ENCODE data around the gene AP4E1.

Gene AP4E1

DNA sequence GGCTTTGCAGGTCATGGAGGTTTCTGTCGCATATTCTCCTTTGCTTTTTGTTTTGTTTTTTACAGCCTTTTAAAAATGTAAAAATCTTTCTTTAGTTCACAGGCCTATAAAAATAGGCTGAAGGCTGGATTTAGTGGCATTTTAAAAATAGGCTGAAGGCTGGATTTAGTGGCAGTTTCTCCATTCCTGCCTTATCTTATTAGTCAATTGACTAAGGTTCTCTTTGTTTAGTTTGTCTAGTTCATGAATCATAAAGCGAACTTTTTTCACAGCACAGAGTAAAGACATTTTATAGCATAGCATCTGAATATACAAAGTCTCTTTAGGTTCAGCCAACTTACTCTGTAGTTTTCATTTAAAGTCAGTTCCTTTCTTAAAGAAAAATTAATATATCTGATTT, 31.4 kb downstream of the AP4E1 start:
- no peaks in the 10 kb centered on the region for H3K4me1 ChIP-seq (ENCODE audit: low read length)
- TF ChIP-seq EZH2phosphoT487 (IDR thresholded peaks at IDR 0.05; ENCODE audit: low read length) (no peak), EZH2 (optimal IDR thresholded peaks at IDR 0.05; ENCODE audit: low read depth, low read length) (no peak)
- TF ChIP-seq, protein P1, sequence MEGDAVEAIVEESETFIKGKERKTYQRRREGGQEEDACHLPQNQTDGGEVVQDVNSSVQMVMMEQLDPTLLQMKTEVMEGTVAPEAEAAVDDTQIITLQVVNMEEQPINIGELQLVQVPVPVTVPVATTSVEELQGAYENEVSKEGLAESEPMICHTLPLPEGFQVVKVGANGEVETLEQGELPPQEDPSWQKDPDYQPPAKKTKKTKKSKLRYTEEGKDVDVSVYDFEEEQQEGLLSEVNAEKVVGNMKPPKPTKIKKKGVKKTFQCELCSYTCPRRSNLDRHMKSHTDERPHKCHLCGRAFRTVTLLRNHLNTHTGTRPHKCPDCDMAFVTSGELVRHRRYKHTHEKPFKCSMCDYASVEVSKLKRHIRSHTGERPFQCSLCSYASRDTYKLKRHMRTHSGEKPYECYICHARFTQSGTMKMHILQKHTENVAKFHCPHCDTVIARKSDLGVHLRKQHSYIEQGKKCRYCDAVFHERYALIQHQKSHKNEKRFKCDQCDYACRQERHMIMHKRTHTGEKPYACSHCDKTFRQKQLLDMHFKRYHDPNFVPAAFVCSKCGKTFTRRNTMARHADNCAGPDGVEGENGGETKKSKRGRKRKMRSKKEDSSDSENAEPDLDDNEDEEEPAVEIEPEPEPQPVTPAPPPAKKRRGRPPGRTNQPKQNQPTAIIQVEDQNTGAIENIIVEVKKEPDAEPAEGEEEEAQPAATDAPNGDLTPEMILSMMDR (IDR thresholded peaks at IDR 0.05; ENCODE audit: low read length), result no peak
- H3K9me2 ChIP-seq (replicated peaks; ENCODE audit: insufficient read depth, low read length), result no peaks in the 10 kb centered on the region
- H3K36me3 ChIP-seq (replicated peaks; ENCODE audit: insufficient read depth, low read length), result peaks cover 3% of the 10 kb centered on the region; the same call in 1 of the 2 replicates
- H3F3A ChIP-seq (ENCODE audit: insufficient read depth, low read length), result no peaks in the 10 kb centered on the region
- H3K79me2 ChIP-seq (ENCODE audit: low read length), result no peaks in the 10 kb centered on the region
- H3K27ac ChIP-seq (ENCODE audit: low read length), result no peak overlapping the region
- H2AFZ ChIP-seq (ENCODE audit: low read length), result no peak overlapping the region
- DNase-seq, result no peak
- no peak overlapping the region for H3K4me3 ChIP-seq (ENCODE audit: low read length)
- H3K27me3 ChIP-seq (replicated peaks; ENCODE audit: insufficient read depth, low read length), result no peaks in the 10 kb centered on the region
- H3K9ac ChIP-seq (ENCODE audit: low read length), result no peak overlapping the region
- no peaks in the 10 kb centered on the region for H3K9me3 ChIP-seq (replicated peaks; ENCODE audit: insufficient read depth, low read length)
- no peaks in the 10 kb centered on the region for H4K20me1 ChIP-seq (ENCODE audit: insufficient read depth, low read length)
- H3K4me2 ChIP-seq (ENCODE audit: low read depth, low read length), result no peak overlapping the region

DNA sequence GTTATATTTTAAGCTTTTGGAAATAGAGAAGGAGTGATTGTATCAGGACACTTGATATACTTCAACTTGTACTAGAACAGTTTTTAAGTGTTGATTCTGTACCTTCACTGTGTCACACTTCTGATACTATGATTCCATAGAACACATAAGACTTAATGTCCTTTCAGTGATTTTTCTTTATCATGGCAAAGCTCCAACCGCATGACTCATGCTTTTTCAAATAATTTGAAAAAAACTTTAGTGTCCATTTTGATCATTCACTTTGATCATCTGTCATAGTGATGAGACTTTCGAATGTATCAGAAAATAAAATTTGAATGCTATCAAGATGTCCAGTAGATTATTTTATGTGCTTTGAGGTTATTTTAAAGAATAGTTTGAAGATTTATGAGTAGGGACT, 32.0 kb downstream of the AP4E1 start:
- Histone ChIP-seq H3K36me3 (replicated peaks; ENCODE audit: insufficient read depth, low read length) (peaks cover 3% of the 10 kb centered on the region; the same call in 1 of the 2 replicates), H3K9me3 (replicated peaks; ENCODE audit: insufficient read depth, low read length) (no peaks in the 10 kb centered on the region), H4K20me1 (ENCODE audit: insufficient read depth, low read length) (no peaks in the 10 kb centered on the region), H3K4me2 (ENCODE audit: low read depth, low read length) (no peak overlapping the region), H3K27ac (ENCODE audit: low read length) (no peak overlapping the region), H3K9ac (ENCODE audit: low read length) (no peak overlapping the region), H2AFZ (ENCODE audit: low read length) (no peak overlapping the region), H3K79me2 (ENCODE audit: low read length) (no peaks in the 10 kb centered on the region), H3K9me2 (replicated peaks; ENCODE audit: insufficient read depth, low read length) (no peaks in the 10 kb centered on the region), H3F3A (ENCODE audit: insufficient read depth, low read length) (no peaks in the 10 kb centered on the region), H3K4me1 (ENCODE audit: low read length) (no peaks in the 10 kb centered on the region), H3K27me3 (replicated peaks; ENCODE audit: insufficient read depth, low read length) (no peaks in the 10 kb centered on the region), H3K4me3 (ENCODE audit: low read length) (no peak overlapping the region)
- no peak for DNase-seq
- no peak for TF ChIP-seq EZH2 (optimal IDR thresholded peaks at IDR 0.05; ENCODE audit: low read depth, low read length)
- no peak for TF ChIP-seq EZH2phosphoT487 (IDR thresholded peaks at IDR 0.05; ENCODE audit: low read length)
- TF ChIP-seq, protein P1 (IDR thresholded peaks at IDR 0.05; ENCODE audit: low read length), result no peak

DNA sequence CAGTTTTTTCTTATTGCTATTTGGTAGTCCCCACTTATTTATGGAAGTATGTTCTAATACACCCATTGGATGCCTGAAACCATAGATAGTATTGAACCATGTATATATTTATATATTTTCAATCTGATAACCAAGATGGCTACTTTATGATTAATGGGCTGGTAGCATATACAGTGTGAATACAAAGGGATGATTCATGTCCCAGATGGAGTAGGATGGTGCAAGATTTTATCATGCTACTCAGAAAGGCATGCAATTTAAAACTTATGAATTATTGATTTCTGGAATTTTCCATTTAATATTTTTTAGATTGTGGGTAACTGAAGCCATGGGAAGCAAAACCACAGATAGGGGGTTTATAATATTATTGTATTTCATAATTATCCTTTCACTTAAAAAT, 35.2 kb downstream of the AP4E1 start:
- Histone ChIP-seq H3K4me2 (ENCODE audit: low read depth, low read length) (no peak overlapping the region), H2AFZ (ENCODE audit: low read length) (no peak overlapping the region), H3K9ac (ENCODE audit: low read length) (no peak overlapping the region), H3F3A (ENCODE audit: insufficient read depth, low read length) (no peaks in the 10 kb centered on the region), H3K4me1 (ENCODE audit: low read length) (no peaks in the 10 kb centered on the region), H4K20me1 (ENCODE audit: insufficient read depth, low read length) (no peaks in the 10 kb centered on the region), H3K36me3 (replicated peaks; ENCODE audit: insufficient read depth, low read length) (peaks cover 3% of the 10 kb centered on the region; the same call in 1 of the 2 replicates), H3K4me3 (ENCODE audit: low read length) (no peak overlapping the region), H3K27me3 (replicated peaks; ENCODE audit: insufficient read depth, low read length) (no peaks in the 10 kb centered on the region), H3K79me2 (ENCODE audit: low read length) (no peaks in the 10 kb centered on the region), H3K9me2 (replicated peaks; ENCODE audit: insufficient read depth, low read length) (no peaks in the 10 kb centered on the region), H3K9me3 (replicated peaks; ENCODE audit: insufficient read depth, low read length) (no peaks in the 10 kb centered on the region), H3K27ac (ENCODE audit: low read length) (no peak overlapping the region)
- DNase-seq, result no peak
- TF ChIP-seq EZH2 (optimal IDR thresholded peaks at IDR 0.05; ENCODE audit: low read depth, low read length) (no peak), EZH2phosphoT487 (IDR thresholded peaks at IDR 0.05; ENCODE audit: low read length) (no peak)
- TF ChIP-seq, protein P1 (IDR thresholded peaks at IDR 0.05; ENCODE audit: low read length), result no peak

All from MM.1S (cell line).